HG03139 (cell line): ENCODE data around the gene ZSWIM5.
"Not testable (repeated sequence)": the region's sequence is repeated elsewhere in the genome, so short reads cannot be mapped to it uniquely, and the experiment has no call there.

ENCODE experiments used
- ATAC-seq: cut with Tn5 transposase; IDR thresholded peaks from one replicate; pipeline ENCODE4 v1.9.1; 2021; ENCODE audit not compliant: unreplicated experiment

ZSWIM5 gene

DNA sequence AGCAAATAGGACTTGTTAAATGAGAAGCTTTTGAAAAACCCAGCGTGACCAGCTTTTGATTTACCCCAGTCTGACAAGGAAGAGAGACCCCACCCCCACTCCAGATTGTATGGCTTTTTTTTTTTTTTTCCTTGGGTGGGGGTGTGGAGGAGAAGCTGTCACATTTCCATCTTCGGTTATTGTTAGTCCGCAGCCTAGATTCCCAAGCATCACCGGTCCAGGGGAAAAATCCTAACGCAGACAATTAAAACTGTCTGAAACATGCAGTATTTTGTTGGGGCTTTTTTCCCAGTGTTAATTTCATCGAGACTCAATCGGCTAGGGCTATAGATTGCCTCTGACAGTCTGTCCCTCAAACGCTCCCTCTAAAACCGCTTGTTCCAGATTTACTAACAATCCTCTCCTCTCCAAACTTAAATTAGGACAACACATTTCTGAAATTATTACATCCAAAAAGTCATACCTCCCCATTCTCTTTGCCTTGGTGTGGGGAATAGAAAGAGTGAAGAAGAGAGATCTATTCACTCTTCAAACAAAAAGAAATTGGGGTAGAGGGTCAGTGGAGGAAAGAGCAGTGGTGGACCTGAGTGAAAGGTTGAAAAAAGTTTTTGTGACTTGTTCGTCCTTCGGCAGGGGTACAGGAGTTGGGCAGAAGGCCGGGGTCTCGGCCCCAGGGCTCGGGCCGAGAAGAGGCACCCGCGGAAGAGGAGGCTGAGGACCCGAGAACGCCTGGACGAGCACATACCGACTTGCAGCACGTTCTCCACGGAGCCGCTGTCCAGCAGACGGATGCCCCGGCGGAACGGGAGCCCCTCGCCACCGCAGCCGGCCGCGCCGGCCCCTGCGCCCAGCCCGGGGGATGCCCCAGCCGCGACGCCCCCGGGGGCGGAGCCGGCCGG, 1.1 kb downstream of the ZSWIM5 start:
- no peak for ATAC-seq

DNA sequence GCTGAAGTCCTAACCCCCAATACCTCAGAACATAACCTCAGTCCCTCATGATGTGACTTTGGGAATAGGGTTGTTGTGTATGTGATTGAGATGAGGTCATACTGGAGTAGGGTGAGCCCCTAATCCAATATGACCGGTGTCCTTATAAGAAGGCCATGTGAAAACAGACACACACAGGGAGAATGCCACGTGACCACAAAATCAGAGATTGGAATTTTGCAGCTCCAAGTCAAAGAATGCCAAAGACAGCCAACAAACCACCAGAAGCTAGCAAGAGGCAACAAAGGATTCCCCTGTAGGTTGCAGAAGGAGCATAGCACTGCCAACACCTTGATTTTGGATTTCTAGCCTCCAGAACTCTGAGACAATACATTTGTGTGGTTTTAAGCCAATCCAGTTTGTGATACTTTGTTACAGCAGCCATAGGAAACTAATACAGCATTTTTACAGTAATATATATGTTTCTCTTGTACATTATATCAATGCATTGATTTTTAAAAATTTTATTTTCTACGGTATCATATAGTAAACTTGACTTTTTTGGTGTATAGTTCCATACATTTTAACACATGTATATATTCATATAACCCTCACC, 5.4 kb downstream of the ZSWIM5 start:
- ATAC-seq, result no peak

GRCh38 chr1:45200435-45200834, 6.0 kb downstream of the ZSWIM5 start:
- ATAC-seq, result no peak

GRCh38 chr1:45198185-45198584, 8.2 kb downstream of the ZSWIM5 start:
- no peak for ATAC-seq

DNA sequence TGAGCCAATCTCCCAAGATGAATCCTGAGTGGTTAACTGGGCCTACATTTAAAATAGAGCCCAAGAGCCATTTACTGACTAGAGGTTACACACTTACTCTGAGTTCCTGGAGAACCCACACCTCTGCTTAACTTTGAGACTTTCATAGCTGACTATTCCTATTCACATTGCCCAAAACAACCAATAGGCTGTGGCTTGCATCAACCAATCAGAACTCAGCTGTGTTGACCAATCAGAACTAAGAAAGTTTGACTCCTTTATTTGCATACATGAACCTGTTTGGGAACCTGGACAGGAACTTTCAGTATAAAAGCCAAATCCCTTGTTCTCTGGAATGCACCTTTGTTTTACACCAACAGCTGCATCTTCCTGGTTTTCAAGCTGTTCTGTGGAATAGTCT, 9.5 kb downstream of the ZSWIM5 start:
- ATAC-seq, result no peak

- no peak for ATAC-seq
Observed at GRCh38 chr1:45191418-45191783, 15.0 kb downstream of the ZSWIM5 start.

DNA sequence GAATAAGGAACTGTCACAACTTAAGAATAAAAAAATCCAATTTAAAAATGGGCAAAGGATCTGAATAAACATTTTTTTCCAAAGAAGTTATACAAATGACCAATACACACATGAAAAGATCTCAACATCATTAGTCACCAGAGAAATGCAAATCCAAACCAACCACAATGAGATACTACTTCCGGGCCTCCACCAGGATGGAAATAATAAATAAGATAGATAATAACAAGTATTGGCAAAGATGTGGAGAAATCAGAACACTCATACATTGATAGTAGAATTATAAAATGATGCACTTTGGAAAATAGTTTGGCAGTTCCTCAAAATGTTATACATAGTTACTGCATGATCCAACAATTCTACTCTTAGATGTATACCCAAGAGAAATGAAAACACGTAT, 18.7 kb downstream of the ZSWIM5 start:
- no peak for ATAC-seq

- ATAC-seq, result not testable (repeated sequence)
Observed at GRCh38 chr1:45179918-45180519, 26.4 kb downstream of the ZSWIM5 start.

DNA sequence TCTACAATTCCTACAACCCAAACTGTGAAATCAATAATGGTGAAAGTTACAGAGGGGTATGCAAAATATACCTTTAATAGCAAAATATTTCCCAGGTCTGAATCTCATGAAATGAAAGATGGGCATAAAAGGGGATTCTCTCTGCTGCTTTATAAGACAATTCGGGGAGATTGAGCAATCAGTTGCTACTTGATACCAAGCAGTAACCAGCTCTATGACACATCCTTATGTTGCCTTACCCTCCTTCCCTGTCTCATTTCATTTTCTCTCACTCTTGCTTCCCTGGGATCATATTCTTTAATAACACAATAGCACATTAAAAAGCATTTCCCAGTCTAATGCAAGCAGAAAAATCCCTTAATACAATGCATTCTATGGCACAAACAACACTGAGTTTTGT, 29.0 kb downstream of the ZSWIM5 start:
- ATAC-seq, result no peak

DNA sequence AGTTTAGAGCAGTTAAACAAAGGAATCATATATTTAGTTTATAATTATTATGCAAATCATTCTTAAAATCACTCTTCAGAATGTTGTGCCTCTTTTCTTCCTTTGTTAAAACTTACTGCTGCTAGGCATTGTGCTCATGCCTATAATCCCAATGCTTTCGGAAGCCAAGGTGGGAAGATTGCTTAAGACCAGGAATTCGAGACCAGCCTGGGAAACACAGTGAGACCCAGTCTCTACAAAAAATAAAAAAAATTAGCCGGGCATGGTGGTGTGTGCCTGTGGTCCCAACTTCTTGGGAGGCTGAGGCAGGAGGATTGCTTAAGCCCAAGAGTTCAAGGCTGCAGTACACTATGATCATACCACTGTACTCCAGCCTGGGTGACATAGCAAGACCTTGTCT, 33.6 kb downstream of the ZSWIM5 start:
- ATAC-seq, result no peak

- ATAC-seq, result no peak
Observed at GRCh38 chr1:45172005-45172404, 34.4 kb downstream of the ZSWIM5 start.

GRCh38 chr1:45171575-45171974, 34.8 kb downstream of the ZSWIM5 start:
- ATAC-seq, result no peak

- no peak for ATAC-seq
Observed at GRCh38 chr1:45170151-45170742, 36.2 kb downstream of the ZSWIM5 start.

DNA sequence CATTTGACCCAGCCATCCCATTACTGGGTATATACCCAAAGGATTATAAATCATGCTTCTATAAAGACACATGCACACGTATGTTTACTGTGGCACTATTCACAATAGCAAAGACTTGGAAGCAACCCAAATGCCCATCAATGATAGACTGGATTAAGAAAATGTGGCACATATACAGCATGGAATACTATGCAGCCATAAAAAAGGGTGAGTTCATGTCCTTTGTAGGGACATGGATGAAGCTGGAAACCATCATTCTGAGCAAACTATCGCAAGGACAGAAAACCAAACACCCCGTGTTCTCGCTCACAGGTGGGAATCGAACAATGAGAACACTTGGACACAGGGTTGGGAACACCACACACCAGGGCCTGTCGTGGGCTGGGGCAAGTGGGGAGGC, 38.5 kb downstream of the ZSWIM5 start:
- ATAC-seq, result not testable (repeated sequence)

DNA sequence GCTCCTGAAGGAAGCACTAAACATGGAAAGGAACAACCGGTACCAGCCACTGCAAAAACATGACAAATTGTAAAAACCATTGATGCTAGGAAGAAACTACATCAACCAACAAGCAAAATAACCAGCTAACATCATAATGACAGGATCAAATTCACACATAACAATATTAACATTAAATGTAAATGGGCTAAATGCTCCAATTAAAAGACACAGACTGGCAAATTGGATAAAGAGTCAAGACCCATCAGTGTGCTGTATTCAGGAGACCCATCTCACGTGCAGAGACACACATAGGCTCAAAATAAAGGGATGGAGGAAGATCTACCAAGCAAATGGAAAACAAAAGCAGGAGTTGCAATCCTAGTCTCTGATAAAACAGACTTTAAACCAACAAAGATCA, 42.1 kb downstream of the ZSWIM5 start:
- ATAC-seq, result not testable (repeated sequence)

GRCh38 chr1:45163111-45163510, 43.3 kb downstream of the ZSWIM5 start:
- ATAC-seq, result not testable (repeated sequence)

- ATAC-seq, result not testable (repeated sequence)
Observed at GRCh38 chr1:45162041-45163035, 44.1 kb downstream of the ZSWIM5 start.

DNA sequence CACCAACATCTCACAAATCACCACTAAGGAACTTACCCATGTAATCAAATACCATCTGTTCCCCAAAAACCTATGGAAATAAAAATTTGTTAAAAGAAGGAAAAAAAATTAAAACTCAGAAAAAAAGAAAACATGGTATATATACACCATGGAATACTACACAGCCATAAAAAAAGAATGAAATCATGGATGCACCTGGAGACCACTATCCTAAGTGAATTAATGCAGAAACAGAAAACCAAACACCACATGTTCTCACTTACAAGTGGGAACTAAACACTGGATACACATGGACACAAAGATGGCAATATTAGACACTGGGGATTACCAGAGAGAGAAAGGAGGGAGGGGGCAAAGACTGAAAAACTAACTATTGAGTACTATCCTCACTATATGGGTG, 50.4 kb downstream of the ZSWIM5 start:
- ATAC-seq, result no peak

DNA sequence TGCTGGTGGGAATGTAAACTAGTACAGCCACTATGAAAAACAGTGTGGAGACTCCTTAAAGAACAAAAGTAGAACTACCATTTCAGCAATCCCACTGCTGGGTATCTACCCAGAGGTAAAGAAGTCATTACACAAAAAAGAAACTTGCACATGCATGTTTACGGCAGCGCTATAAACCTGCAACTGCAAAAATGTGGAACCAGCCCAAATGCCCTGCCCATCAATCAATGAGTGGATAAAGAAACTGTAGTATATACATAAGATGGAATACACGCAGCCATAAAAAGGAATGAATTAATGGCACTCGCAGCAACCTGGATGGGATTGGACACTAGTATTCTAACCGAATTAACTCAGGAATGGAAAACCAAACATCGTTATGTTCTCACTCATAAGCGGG, 51.0 kb downstream of the ZSWIM5 start:
- ATAC-seq, result no peak

DNA sequence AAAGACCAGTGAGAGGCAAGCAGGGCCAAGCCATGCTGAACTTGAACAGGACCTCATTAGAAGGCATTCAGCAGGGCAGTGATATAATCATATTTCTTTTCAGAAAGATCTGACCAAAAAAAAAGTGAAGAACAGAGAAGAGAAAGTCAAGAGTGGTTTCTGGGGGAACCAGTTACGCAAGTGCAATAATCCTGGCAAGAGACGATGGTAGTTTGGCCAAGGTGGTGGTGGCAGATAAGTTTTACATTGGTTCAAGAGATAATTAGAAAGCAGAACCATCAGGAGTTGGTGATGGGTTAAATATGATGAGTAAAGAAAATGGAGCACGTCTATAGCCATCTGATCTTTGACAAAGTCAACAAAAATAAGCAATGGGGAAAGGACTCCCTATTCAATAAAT, 54.3 kb downstream of the ZSWIM5 start:
- ATAC-seq, result no peak
